Measurements from ENCODE around the gene CDHR2. TPM values are rescaled to one million over a fixed set of nuclear protein-coding genes. Genes with fewer than 3 reads are reported as not detected.

CDHR2 gene
- total RNA-seq, 2 donors from 2014 or later = 0.37 to 0.89 TPM

DNA sequence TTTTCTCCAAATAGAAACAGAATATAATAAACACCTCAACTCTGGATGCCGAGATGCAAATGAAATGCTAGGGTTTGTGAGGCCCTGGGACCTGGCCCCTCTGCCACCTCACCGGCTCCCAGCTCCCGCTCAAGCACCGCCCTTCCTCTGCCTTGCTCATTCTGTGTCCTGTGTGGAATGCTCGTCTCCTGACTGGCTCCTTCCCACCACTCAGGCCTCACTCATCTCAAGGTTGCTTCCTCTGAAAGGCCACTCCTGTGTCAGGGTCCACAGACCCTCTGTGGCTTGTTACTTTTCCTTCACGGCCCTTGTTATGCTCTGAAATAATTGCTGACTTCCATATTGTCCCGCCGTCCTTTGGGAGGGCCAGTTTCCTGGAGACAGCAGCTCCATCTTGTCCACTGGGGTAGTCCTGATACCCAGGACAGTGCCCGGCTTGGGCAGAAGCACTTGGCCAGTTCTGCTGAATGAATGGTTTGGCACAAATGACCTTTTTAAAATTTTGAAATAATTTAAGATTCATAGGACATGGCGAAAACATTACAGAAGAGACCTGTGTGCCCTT is 27.4 kb upstream of the CDHR2 start:
- H3K9ac ChIP-seq (ENCODE audit: extremely low read depth, low read length, poor library complexity, severe bottlenecking) = no peak overlapping the region
- H3K27ac Mint-ChIP-seq = no peak overlapping the region

DNA sequence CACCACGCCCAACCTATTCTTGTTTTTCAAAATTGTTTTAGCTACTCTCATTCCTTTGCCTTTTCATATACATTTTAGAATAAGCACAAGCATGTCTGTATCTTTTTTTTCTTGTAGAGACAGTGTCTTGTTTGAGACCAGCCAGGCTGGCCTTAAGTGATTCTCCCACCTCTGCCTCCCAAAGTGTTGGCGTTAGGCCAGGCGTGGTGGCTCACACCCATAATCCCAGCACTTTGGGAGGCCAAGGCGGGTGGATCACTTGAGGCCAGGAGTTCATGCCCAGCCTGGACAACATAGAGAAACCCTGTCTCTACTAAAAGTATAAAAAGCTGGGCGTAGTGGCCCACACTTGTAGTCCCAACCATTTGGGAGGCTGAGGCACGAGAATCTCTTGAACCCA is 25.0 kb upstream of the CDHR2 start:
- H3K27ac Mint-ChIP-seq = no peak overlapping the region
- peaks cover 24% of the 10 kb centered on the region for H3K36me3 ChIP-seq (ENCODE audit: control insufficient read depth, insufficient read depth, low read length)
- 96% methylated on average over 5 to 6 of the region's 6 CpGs for WGBS, 2 experiments (ENCODE audit: insufficient coverage in 1 of 2, insufficient read length in 1 of 2)
- no peaks in the 10 kb centered on the region for H3K9me3 Mint-ChIP-seq
- DNase-seq = peak; percentile 43
- no peak overlapping the region for H3K4me3 Mint-ChIP-seq
- TF ChIP-seq, protein P1, sequence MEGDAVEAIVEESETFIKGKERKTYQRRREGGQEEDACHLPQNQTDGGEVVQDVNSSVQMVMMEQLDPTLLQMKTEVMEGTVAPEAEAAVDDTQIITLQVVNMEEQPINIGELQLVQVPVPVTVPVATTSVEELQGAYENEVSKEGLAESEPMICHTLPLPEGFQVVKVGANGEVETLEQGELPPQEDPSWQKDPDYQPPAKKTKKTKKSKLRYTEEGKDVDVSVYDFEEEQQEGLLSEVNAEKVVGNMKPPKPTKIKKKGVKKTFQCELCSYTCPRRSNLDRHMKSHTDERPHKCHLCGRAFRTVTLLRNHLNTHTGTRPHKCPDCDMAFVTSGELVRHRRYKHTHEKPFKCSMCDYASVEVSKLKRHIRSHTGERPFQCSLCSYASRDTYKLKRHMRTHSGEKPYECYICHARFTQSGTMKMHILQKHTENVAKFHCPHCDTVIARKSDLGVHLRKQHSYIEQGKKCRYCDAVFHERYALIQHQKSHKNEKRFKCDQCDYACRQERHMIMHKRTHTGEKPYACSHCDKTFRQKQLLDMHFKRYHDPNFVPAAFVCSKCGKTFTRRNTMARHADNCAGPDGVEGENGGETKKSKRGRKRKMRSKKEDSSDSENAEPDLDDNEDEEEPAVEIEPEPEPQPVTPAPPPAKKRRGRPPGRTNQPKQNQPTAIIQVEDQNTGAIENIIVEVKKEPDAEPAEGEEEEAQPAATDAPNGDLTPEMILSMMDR (conservative IDR thresholded peaks at IDR 0.05) = no peak
- H3K27ac ChIP-seq (ENCODE audit: low read depth, low read length) = no peak overlapping the region
- H3K36me3 Mint-ChIP-seq (ENCODE audit: low read depth) = peaks cover 30% of the 10 kb centered on the region
- H3K4me1 ChIP-seq (ENCODE audit: control insufficient read depth, insufficient read depth, low read length) = no peaks in the 10 kb centered on the region
- no peak overlapping the region for H3K4me3 ChIP-seq (ENCODE audit: low read length)
- H3K9me3 ChIP-seq (ENCODE audit: control insufficient read depth, low read length) = no peaks in the 10 kb centered on the region
- H3K27me3 ChIP-seq (ENCODE audit: control insufficient read depth, insufficient read depth, low read length, poor library complexity, severe bottlenecking) = no peaks in the 10 kb centered on the region
- peaks cover 2% of the 10 kb centered on the region for H3K27me3 Mint-ChIP-seq (ENCODE audit: insufficient read depth)
- H3K4me1 Mint-ChIP-seq = no peaks in the 10 kb centered on the region
- H3K9ac ChIP-seq (ENCODE audit: extremely low read depth, low read length, poor library complexity, severe bottlenecking) = no peak overlapping the region

More for the DNA sequence above, 27.4 kb upstream of the CDHR2 start:
- no peak overlapping the region for H3K27ac ChIP-seq (ENCODE audit: low read depth, low read length)
- WGBS, 2 experiments (ENCODE audit: insufficient coverage in 1 of 2, insufficient read length in 1 of 2) = 71 to 72% methylated on average over 10 of the region's 10 CpGs
- Mint-ChIP-seq H3K36me3 (ENCODE audit: low read depth) (peaks cover 13% of the 10 kb centered on the region), H3K9me3 (no peaks in the 10 kb centered on the region), H3K4me1 (peaks cover 3% of the 10 kb centered on the region), H3K4me3 (no peak overlapping the region), H3K27me3 (ENCODE audit: insufficient read depth) (peaks cover 2% of the 10 kb centered on the region)
- no peaks in the 10 kb centered on the region for H3K27me3 ChIP-seq (ENCODE audit: control insufficient read depth, insufficient read depth, low read length, poor library complexity, severe bottlenecking)
- no peaks in the 10 kb centered on the region for H3K4me1 ChIP-seq (ENCODE audit: control insufficient read depth, insufficient read depth, low read length)
- H3K36me3 ChIP-seq (ENCODE audit: control insufficient read depth, insufficient read depth, low read length) = peaks cover 10% of the 10 kb centered on the region
- no peaks in the 10 kb centered on the region for H3K9me3 ChIP-seq (ENCODE audit: control insufficient read depth, low read length)
- TF ChIP-seq, protein P1 (conservative IDR thresholded peaks at IDR 0.05) = no peak
- peak; percentile 59 for DNase-seq
- H3K4me3 ChIP-seq (ENCODE audit: low read length) = no peak overlapping the region

DNA sequence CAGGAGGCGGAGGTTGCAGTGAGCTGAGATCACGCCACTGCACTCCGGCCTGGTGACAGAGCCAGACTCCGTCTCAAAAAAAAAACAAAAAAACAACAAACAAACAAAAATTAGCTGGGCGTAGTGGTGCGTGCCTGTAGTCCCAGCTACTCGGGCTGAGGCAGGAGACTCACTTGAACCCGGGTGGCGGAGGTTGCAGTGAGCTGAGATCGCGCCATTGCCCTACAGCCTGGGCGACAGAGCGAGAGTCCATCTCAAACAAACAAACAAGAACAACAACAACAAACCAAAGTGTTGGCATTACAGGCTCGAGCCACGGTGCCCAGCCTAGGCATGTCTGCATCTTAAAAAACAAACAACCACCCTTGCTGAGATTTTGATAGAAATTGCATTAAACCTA is 24.2 kb upstream of the CDHR2 start:
- TF ChIP-seq, protein P1 (conservative IDR thresholded peaks at IDR 0.05) = no peak
- Histone ChIP-seq H3K4me1 (ENCODE audit: control insufficient read depth, insufficient read depth, low read length) (no peaks in the 10 kb centered on the region), H3K4me3 (ENCODE audit: low read length) (no peak overlapping the region), H3K36me3 (ENCODE audit: control insufficient read depth, insufficient read depth, low read length) (peaks cover 30% of the 10 kb centered on the region), H3K9me3 (ENCODE audit: control insufficient read depth, low read length) (no peaks in the 10 kb centered on the region), H3K27me3 (ENCODE audit: control insufficient read depth, insufficient read depth, low read length, poor library complexity, severe bottlenecking) (no peaks in the 10 kb centered on the region), H3K27ac (ENCODE audit: low read depth, low read length) (no peak overlapping the region), H3K9ac (ENCODE audit: extremely low read depth, low read length, poor library complexity, severe bottlenecking) (no peak overlapping the region)
- no peak overlapping the region for H3K27ac Mint-ChIP-seq
- H3K4me3 Mint-ChIP-seq = no peak overlapping the region
- no peaks in the 10 kb centered on the region for H3K9me3 Mint-ChIP-seq
- H3K27me3 Mint-ChIP-seq (ENCODE audit: insufficient read depth) = peaks cover 2% of the 10 kb centered on the region
- no peak for DNase-seq
- H3K4me1 Mint-ChIP-seq = no peaks in the 10 kb centered on the region
- H3K36me3 Mint-ChIP-seq (ENCODE audit: low read depth) = peaks cover 38% of the 10 kb centered on the region
- WGBS, 2 experiments (ENCODE audit: insufficient coverage in 1 of 2, insufficient read length in 1 of 2) = 96 to 97% methylated on average over 11 to 15 of the region's 15 CpGs

Measured in endodermal cell (in vitro differentiated cells).